Neutrophil (primary cell): Measurements from ENCODE around the gene ZNF121.

Source experiments
- H3K27ac ChIP-seq: fragments of 200-600 bp; sonication (generic); 2 replicates; pipeline ENCODE4 v1.5.1; 2016; ENCODE audit warnings: mild to moderate bottlenecking, moderate library complexity
- H3K27me3 ChIP-seq: fragments of 200-600 bp; sonication (generic); 2 replicates; pipeline ENCODE4 v1.6.0; 2016; ENCODE audit warnings: mild to moderate bottlenecking
- H3K36me3 ChIP-seq: fragments of 200-600 bp; sonication (generic); 2 replicates; pipeline ENCODE4 v1.5.1; 2017
- H3K4me1 ChIP-seq, 2 experiments: fragments of 200-600 bp in 1 of 2; sonication (generic) in 1 of 2; 1 replicate in 1 of 2; 2 replicates in 1 of 2; pipeline versions ENCODE4 v1.5.1 to v1.6.1; 2013 to 2016; ENCODE audit warnings: low read depth in 1 of 2, low read length in 1 of 2, mild to moderate bottlenecking in 1 of 2, moderate library complexity in 1 of 2; ENCODE audit not compliant: control insufficient read depth in 1 of 2, insufficient read depth in 1 of 2
- H3K4me3 ChIP-seq, 2 experiments: fragments of 200-600 bp in 1 of 2; sonication (generic) in 1 of 2; 1 replicate in 1 of 2; 2 replicates in 1 of 2; pipeline ENCODE4 v1.5.1; 2013 to 2016; ENCODE audit warnings: low read depth in 1 of 2, low read length in 1 of 2, mild to moderate bottlenecking in 1 of 2, moderate library complexity in 1 of 2
- H3K9me3 ChIP-seq: fragments of 200-600 bp; sonication (generic); 2 replicates; pipeline ENCODE4 v1.5.1; 2016
- CTCF ChIP-seq: fragments of 200-600 bp; sonication (generic); IDR thresholded peaks from 2 replicates; pipeline ENCODE4 v1.5.1; 2016; ENCODE audit warnings: antibody characterized with exemption

ZNF121 gene

GRCh38 chr19:9528757-9529336 is 55.5 kb downstream of the ZNF121 start:
- Histone ChIP-seq H3K4me1 (no peaks in the 10 kb centered on the region), H3K4me3 (no peak overlapping the region), H3K27me3 (no peaks in the 10 kb centered on the region), H3K36me3 (peaks cover 54% of the 10 kb centered on the region), H3K27ac (no peak overlapping the region), H3K9me3 (peaks cover 65% of the 10 kb centered on the region)
- no peak for TF ChIP-seq CTCF

- H3K36me3 ChIP-seq, result peaks cover 6% of the 10 kb centered on the region
- peaks cover 52% of the 10 kb centered on the region for H3K9me3 ChIP-seq
- H3K4me3 ChIP-seq, result no peak overlapping the region
Observed at GRCh38 chr19:9523885-9524474, 60.3 kb downstream of the ZNF121 start.

More at GRCh38 chr19:9523885-9524474, 60.3 kb downstream of the ZNF121 start:
- no peak overlapping the region for H3K27ac ChIP-seq
- no peak for TF ChIP-seq CTCF
- H3K4me1 ChIP-seq, result no peaks in the 10 kb centered on the region
- H3K27me3 ChIP-seq, result no peaks in the 10 kb centered on the region
